HG03045 (cell line): ENCODE measurements around the gene SOX2.

Experiments used
- ATAC-seq: cut with Tn5 transposase; IDR thresholded peaks from one replicate; pipeline ENCODE4 v1.9.1; 2021; ENCODE audit warnings: mild to moderate bottlenecking, moderate library complexity; ENCODE audit not compliant: unreplicated experiment

The SOX2 gene

GRCh38 chr3:181711325-181712135 is at the start of gene SOX2:
SOX2 (plus strand) TSS chr3:181711925; CDS start chr3:181712361, 436 bp downstream.
- ATAC-seq: no peak

- ATAC-seq: no peak
These were observed 28.2 kb upstream of the SOX2 start for GRCh38 chr3:181683563-181683962.

GRCh38 chr3:181687190-181687589 is 24.5 kb upstream of the SOX2 start:
- ATAC-seq: no peak

- no peak for ATAC-seq
These were observed 24.0 kb upstream of the SOX2 start for GRCh38 chr3:181687731-181688130.

GRCh38 chr3:181689546-181689945 is 22.2 kb upstream of the SOX2 start:
- ATAC-seq: no peak

GRCh38 chr3:181690769-181691168 is 21.0 kb upstream of the SOX2 start:
- ATAC-seq: no peak

- no peak for ATAC-seq
These were observed 19.8 kb upstream of the SOX2 start for GRCh38 chr3:181691901-181692300.

- ATAC-seq: no peak
These were observed 19.2 kb upstream of the SOX2 start for GRCh38 chr3:181692311-181693145.

- no peak for ATAC-seq
These were observed 18.4 kb upstream of the SOX2 start for GRCh38 chr3:181693280-181693679.

GRCh38 chr3:181694805-181695660 is 16.7 kb upstream of the SOX2 start:
- ATAC-seq: no peak

- no peak for ATAC-seq
These were observed 15.8 kb upstream of the SOX2 start for GRCh38 chr3:181695661-181696491.

- no peak for ATAC-seq
These were observed 15.0 kb upstream of the SOX2 start for GRCh38 chr3:181696626-181697230.

- ATAC-seq: no peak
These were observed 13.3 kb upstream of the SOX2 start for GRCh38 chr3:181698263-181698954.

GRCh38 chr3:181699171-181699903 is 12.4 kb upstream of the SOX2 start:
- no peak for ATAC-seq

- ATAC-seq: peak; percentile 71
These were observed 11.3 kb upstream of the SOX2 start for GRCh38 chr3:181700168-181701087.

GRCh38 chr3:181701096-181701495 is 10.6 kb upstream of the SOX2 start:
- ATAC-seq: no peak

- ATAC-seq: no peak
These were observed 7.9 kb upstream of the SOX2 start for GRCh38 chr3:181703601-181704420.
